Lower lobe of right lung (tissue), 2 donors: ENCODE results near the gene POC1B. TPM values are rescaled to one million over a fixed set of nuclear protein-coding genes. Genes with fewer than 3 reads are reported as not detected.
A peak's percentile ranks its signal among the peaks of the same experiment; 100 is the strongest.

Experiments used
- ATAC-seq, 2 donors: fragments of 200-7000 bp; cut with Tn5 transposase; one replicate each; pipeline ENCODE4 v1.9.1; 2020 to 2022; ENCODE audit warnings: mild to moderate bottlenecking in 2 of 2, moderate library complexity in 2 of 2
- DNase-seq: peaks from one replicate; pipeline ENCODE4 v3.0.0-alpha.2; 2020
- H3K27ac ChIP-seq: fragments of 200-600 bp; one replicate; pipeline ENCODE4 v1.8.0; 2022
- H3K27me3 ChIP-seq: fragments of 200-600 bp; one replicate; pipeline ENCODE4 v1.8.0; 2022; ENCODE audit warnings: low read depth
- H3K36me3 ChIP-seq: fragments of 200-600 bp; one replicate; pipeline ENCODE4 v1.8.0; 2022; ENCODE audit warnings: mild to moderate bottlenecking
- H3K4me1 ChIP-seq: fragments of 200-600 bp; one replicate; pipeline ENCODE4 v1.8.0; 2022
- H3K4me3 ChIP-seq: fragments of 200-600 bp; one replicate; pipeline ENCODE4 v1.8.0; 2022; ENCODE audit warnings: mild to moderate bottlenecking
- H3K9me3 ChIP-seq: fragments of 200-600 bp; one replicate; pipeline ENCODE4 v1.8.0; 2022
- intact Hi-C: fragments of 100-400 bp; cut with DNase I; formaldehyde crosslinking; loops from one replicate; pipeline ENCODE4 v1.11.0; 2022
- total RNA-seq: library from RNA; stranded (reverse); fragmentation: NEBNext Ultra II Directional; extraction: Animal tissue kit (Norgen Biotek cat#: 25700); gene quantifications from one replicate; pipeline ENCODE4 v1.2.1, GENCODE V29; 2021
- TF ChIP-seq, protein P1 (sequence below): fragments of 200-600 bp; IDR thresholded peaks from one replicate; pipeline ENCODE4 v1.8.0; 2022; ENCODE audit warnings: antibody characterized with exemption, mild to moderate bottlenecking
- donor health status: DM: no; HTN: yes; CAD: no; lungs with severe emphysema.

The POC1B gene
- total RNA-seq, 1 donor from 2014 or later: 15.5 TPM

- no peaks in the 10 kb centered on the region for H3K36me3 ChIP-seq
- H3K27ac ChIP-seq: peak within 1 kb of the TSS; percentile 91
- H3K4me1 ChIP-seq: peaks cover 51% of the 10 kb centered on the region
- H3K27me3 ChIP-seq: no peaks in the 10 kb centered on the region
- TF ChIP-seq, protein P1, sequence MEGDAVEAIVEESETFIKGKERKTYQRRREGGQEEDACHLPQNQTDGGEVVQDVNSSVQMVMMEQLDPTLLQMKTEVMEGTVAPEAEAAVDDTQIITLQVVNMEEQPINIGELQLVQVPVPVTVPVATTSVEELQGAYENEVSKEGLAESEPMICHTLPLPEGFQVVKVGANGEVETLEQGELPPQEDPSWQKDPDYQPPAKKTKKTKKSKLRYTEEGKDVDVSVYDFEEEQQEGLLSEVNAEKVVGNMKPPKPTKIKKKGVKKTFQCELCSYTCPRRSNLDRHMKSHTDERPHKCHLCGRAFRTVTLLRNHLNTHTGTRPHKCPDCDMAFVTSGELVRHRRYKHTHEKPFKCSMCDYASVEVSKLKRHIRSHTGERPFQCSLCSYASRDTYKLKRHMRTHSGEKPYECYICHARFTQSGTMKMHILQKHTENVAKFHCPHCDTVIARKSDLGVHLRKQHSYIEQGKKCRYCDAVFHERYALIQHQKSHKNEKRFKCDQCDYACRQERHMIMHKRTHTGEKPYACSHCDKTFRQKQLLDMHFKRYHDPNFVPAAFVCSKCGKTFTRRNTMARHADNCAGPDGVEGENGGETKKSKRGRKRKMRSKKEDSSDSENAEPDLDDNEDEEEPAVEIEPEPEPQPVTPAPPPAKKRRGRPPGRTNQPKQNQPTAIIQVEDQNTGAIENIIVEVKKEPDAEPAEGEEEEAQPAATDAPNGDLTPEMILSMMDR: peak; percentile 70
- DNase-seq: peak; percentile 92
- H3K4me3 ChIP-seq: peak within 1 kb of the TSS; percentile 96
- H3K9me3 ChIP-seq: no peaks in the 10 kb centered on the region
- intact Hi-C loops: loop anchor here (5.0 to 10.0 kb wide), 2 partner anchors 50 to 507 kb away; no protein-coding TSS in a partner anchor
- peak; percentile 95 to 97 for ATAC-seq
These were observed 1.1 kb downstream of the POC1B start, which contains the start of gene GALNT4 for GRCh38 chr12:89524541-89525304. TSS of gene GALNT4 (minus strand) at chr12:89524796. CDS start at chr12:89524549, 247 bp downstream.

DNA sequence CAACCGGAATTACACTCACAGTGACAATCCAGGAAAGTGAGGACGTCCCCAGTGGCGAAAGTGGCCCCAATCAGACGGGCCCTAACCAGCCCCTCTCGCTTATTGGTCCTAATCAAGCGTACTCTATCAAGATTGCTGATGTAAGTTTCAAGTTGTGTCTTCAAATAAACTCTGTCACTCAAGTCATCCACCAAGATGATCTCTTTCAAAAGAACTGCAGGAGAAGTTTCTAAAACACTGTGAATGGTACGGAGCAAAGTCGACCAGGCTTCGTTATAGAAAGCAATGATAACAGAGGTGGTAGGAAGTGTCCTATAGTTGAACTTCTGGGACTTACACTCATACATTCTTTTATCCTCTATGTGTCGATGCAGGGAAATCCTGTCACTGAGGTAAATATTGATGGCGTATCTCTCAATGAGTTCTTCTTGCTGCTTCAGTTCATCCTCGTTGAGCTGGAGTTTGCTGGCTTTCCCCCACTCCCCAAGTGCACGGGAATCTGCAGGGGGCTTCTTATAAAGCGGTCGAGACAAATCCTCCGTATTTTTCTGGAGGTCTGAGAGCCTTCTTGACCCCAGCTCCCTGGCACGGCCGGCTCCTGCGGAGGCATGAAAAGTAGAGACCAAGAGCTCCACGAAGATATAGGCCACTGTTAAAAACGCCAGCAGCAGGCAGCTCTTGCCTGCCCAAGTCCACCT is 1.9 kb downstream of the POC1B start:
- Histone ChIP-seq H3K36me3 (no peaks in the 10 kb centered on the region), H3K4me1 (peaks cover 51% of the 10 kb centered on the region), H3K27me3 (no peaks in the 10 kb centered on the region), H3K27ac (peak overlapping the region; percentile 91), H3K9me3 (no peaks in the 10 kb centered on the region), H3K4me3 (peak overlapping the region; percentile 96)
- DNase-seq: no peak
- intact Hi-C loops: loop anchor here (10.0 kb wide), 1 partner anchor 49 kb away; no protein-coding TSS in a partner anchor
- TF ChIP-seq, protein P1: no peak
- no peak for ATAC-seq

- no peak for ATAC-seq
- DNase-seq: no peak
- no peaks in the 10 kb centered on the region for H3K9me3 ChIP-seq
- peak overlapping the region; percentile 91 for H3K27ac ChIP-seq
- no peaks in the 10 kb centered on the region for H3K36me3 ChIP-seq
- peaks cover 51% of the 10 kb centered on the region for H3K4me1 ChIP-seq
- intact Hi-C loops: loop anchor here (10.0 kb wide), 1 partner anchor 49 kb away; no protein-coding TSS in a partner anchor
- no peaks in the 10 kb centered on the region for H3K27me3 ChIP-seq
- TF ChIP-seq, protein P1: no peak
- H3K4me3 ChIP-seq: peak overlapping the region; percentile 96
These were observed 2.5 kb downstream of the POC1B start for GRCh38 chr12:89523393-89523792.

- Histone ChIP-seq H3K36me3 (no peaks in the 10 kb centered on the region), H3K27me3 (no peaks in the 10 kb centered on the region), H3K9me3 (no peaks in the 10 kb centered on the region), H3K4me3 (peak overlapping the region; percentile 20), H3K4me1 (peaks cover 44% of the 10 kb centered on the region), H3K27ac (no peak overlapping the region)
- intact Hi-C loops: loop anchor here (10.0 kb wide), 1 partner anchor 47 kb away; no protein-coding TSS in a partner anchor
- ATAC-seq (no peak), DNase-seq (no peak)
- TF ChIP-seq, protein P1: no peak
These were observed 4.3 kb downstream of the POC1B start for GRCh38 chr12:89521364-89522223.

DNA sequence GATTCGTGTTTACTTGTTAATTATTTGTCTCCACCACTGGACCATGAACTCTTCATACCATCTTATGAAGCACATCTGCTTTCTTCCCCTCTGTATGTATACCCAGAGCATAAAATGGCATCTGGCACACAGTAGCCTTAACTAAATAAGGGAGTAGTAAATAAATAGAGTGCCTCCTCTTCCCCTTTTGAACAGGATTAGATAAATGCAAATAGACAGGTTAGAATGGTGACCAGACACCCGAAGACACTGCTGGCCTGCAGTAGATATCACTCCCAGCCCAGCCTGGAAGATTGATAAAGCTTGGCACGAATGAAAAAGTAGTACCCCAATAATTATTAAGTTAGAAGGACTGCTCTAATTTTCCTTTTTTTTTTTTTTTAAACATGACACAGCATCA is 8.1 kb downstream of the POC1B start:
- Histone ChIP-seq H3K27me3 (no peaks in the 10 kb centered on the region), H3K27ac (no peak overlapping the region), H3K9me3 (no peaks in the 10 kb centered on the region), H3K4me3 (no peak overlapping the region), H3K4me1 (peaks cover 25% of the 10 kb centered on the region), H3K36me3 (no peaks in the 10 kb centered on the region)
- intact Hi-C loops: no loop called here
- ATAC-seq (no peak), DNase-seq (no peak)
- TF ChIP-seq, protein P1: no peak
